AG09319 (cell line): ENCODE data around the gene RRAS2.
"Not testable (repeated sequence)": the region's sequence is repeated elsewhere in the genome, so short reads cannot be mapped to it uniquely, and the experiment has no call there.

Source experiments
- DNase-seq: peaks from one replicate; pipeline ENCODE4 v3.0.0-alpha.2; 2010; ENCODE audit warnings: low read depth; ENCODE audit errors: extremely low read depth
- CTCF ChIP-seq: IDR thresholded peaks from 2 replicates; pipeline ENCODE4 v1.5.1; 2011; ENCODE audit warnings: low read depth, mild to moderate bottlenecking, inconsistent platforms, low read length, moderate library complexity

Gene RRAS2

DNA sequence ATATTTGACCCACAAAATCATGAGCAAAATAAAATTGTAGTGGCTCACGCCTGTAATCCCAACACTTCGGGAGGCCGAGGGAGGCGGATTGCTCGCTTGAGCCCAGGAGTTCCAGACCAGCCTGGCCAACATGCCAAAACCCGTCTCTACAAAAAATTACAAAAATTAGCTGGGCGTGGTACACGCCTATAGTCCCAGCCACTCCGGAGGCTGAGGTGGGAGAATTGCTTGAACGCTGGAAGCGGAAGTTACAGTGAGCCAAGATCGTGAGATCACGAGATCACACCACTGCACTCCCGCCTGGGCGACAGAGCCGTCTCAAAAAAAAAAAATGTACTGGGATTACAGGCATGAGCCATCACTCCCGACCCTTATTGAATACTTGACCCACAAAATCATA is 2.0 kb upstream of the RRAS2 start:
- no peak for DNase-seq
- no peak for TF ChIP-seq CTCF

- DNase-seq = no peak
- no peak for TF ChIP-seq CTCF
Measured at GRCh38 chr11:14359501-14360031, 583 bp upstream of the RRAS2 start.

DNA sequence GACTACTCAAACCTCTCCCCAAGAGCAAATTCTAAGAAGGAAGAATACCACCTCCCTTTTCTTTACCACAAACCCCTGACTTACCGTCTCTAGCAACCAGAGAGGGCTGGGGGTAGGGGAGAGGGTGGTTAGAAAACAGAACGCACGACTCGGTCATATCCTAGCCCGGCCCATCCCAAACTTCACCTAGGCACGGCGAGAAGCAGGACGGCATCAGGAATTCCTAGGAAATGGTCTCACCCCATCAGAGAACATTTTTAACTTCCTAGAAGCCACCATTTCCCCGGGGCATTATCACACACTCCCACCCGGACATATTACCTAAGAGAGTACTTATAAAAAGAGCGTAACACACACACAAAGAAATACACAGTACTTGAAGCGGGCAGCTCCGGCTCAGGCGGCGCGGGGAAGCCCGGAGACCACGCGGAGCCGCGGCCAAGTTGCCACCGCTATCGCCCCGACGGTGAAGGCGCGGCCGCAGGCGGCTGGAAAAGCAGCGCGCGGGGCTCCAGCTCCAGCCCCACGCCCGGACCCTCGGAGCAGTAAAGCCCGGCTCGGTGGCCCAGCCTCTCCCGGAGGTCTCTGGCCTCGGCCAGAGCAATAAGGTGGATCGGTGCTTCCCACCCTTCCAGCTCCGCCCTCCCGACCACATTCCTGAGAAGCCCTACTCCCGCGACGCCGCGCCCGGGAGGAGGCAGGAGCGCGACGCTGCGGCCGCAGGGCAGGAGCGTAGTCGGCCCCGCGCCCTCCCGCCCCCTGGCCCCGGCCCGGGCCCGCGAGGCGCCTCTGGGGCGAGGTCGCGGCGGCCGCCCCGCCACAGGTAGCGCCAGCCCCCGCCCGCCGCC is 878 bp downstream of the RRAS2 start:
- no peak for DNase-seq
- TF ChIP-seq CTCF = no peak; the same call in 1 of the 2 replicates

DNA sequence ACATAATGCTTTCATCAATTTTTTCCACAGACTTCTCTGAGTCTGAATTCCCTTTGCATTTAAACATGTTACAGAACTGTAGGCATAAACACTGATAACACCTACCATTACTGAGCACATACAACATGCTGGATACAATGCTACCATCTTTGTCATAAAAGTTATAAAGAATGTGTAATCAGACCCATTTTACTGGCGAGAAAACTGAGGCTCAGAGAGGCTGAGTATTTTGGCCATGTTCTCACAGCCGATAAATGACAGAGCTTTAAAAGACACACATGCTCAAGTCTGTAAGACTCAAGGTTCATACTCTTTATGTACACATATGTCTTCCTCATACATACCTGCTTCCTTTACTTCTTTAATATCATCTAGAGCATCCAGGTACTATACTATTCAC is 2.6 kb downstream of the RRAS2 start:
- TF ChIP-seq CTCF = no peak

DNA sequence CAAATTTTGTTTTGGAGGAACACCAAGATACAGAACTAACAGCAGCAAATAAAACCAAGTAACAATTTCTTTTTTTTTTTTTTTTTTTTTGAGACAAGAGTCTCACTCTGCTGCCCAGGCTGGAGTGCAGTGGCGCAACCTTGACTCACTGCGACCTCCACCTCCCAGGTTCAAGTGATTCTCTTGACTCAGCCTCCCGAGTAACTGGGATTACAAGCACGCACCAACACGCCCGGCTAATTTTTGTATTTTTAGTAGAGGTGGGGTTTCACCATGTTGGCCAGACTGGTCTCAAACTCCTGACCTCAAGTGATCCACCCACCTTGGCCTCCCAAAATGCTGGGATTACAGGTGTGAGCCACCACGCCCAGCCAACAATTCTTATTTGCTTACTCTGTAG is 4.4 kb downstream of the RRAS2 start:
- DNase-seq = not testable (repeated sequence)

More for the DNA sequence above, 2.6 kb downstream of the RRAS2 start:
- DNase-seq = no peak

GRCh38 chr11:14350716-14351238 is 8.2 kb downstream of the RRAS2 start:
- no peak for TF ChIP-seq CTCF
- DNase-seq = no peak

- TF ChIP-seq CTCF = no peak
- no peak for DNase-seq
Measured at GRCh38 chr11:14350215-14350614, 8.8 kb downstream of the RRAS2 start.
